Osteoblast (primary cell): Measurements from ENCODE around the gene ABCC3. TPM values are rescaled to one million over a fixed set of nuclear protein-coding genes. Genes with fewer than 3 reads are reported as not detected.

ENCODE experiments used
- DNase-seq: peaks from one replicate; pipeline ENCODE4 v3.0.0; 2011; ENCODE audit warnings: low spot score, mixed read lengths; ENCODE audit not compliant: insufficient read length; ENCODE audit errors: missing footprints
- H2AFZ ChIP-seq: 2 replicates; pipeline ENCODE4 v1.6.0; 2011; ENCODE audit warnings: mild to moderate bottlenecking, low read length
- H3K27ac ChIP-seq: 2 replicates; pipeline ENCODE4 v1.5.1; 2011; ENCODE audit warnings: mild to moderate bottlenecking, low read depth, low read length, moderate library complexity
- H3K27me3 ChIP-seq: 2 replicates; pipeline ENCODE4 v1.6.0; 2012; ENCODE audit warnings: mild to moderate bottlenecking, control low read depth, inconsistent platforms, low read length, moderate library complexity; ENCODE audit not compliant: insufficient read depth
- H3K36me3 ChIP-seq: 2 replicates; pipeline ENCODE4 v1.5.1; 2011; ENCODE audit warnings: mild to moderate bottlenecking, low read length, control low read depth, moderate library complexity; ENCODE audit not compliant: insufficient read depth
- H3K4me1 ChIP-seq: 2 replicates; pipeline ENCODE4 v1.5.1; 2011; ENCODE audit warnings: mild to moderate bottlenecking, low read length, control low read depth, moderate library complexity; ENCODE audit not compliant: insufficient read depth
- H3K4me2 ChIP-seq: 2 replicates; pipeline ENCODE4 v1.6.0; 2011; ENCODE audit warnings: mild to moderate bottlenecking, low read length; ENCODE audit not compliant: insufficient read depth
- H3K4me3 ChIP-seq: fragments of 200-600 bp; sonication (generic); 3 replicates; pipeline ENCODE4 v1.5.1; 2012; ENCODE audit warnings: mild to moderate bottlenecking, low read length, inconsistent platforms; ENCODE audit not compliant: insufficient read depth
- H3K79me2 ChIP-seq: 2 replicates; pipeline ENCODE4 v1.6.0; 2012; ENCODE audit warnings: mild to moderate bottlenecking, low read length, control low read depth, inconsistent platforms; ENCODE audit not compliant: insufficient read depth
- H3K9me3 ChIP-seq: 2 replicates; pipeline ENCODE4 v1.5.1; 2011; ENCODE audit warnings: low read depth, low read length, control low read depth
- H4K20me1 ChIP-seq: 2 replicates; pipeline ENCODE4 v1.6.0; 2012; ENCODE audit warnings: mild to moderate bottlenecking, low read length, control low read depth; ENCODE audit not compliant: insufficient read depth
- total RNA-seq: library from RNA; depleted of rRNA; stranded (reverse); fragments of >200 nt; gene quantifications from 2 replicates; pipeline ENCODE4 v1.2.3, GENCODE V29; 2012
- TF ChIP-seq, protein P1 (sequence below): IDR thresholded peaks from 2 replicates; pipeline ENCODE4 v1.5.1; 2011; ENCODE audit warnings: mild to moderate bottlenecking, low read depth, low read length, moderate library complexity; ENCODE audit errors: extremely low read depth

Gene ABCC3
- total RNA-seq, 1 donor: 28.6 TPM

DNA sequence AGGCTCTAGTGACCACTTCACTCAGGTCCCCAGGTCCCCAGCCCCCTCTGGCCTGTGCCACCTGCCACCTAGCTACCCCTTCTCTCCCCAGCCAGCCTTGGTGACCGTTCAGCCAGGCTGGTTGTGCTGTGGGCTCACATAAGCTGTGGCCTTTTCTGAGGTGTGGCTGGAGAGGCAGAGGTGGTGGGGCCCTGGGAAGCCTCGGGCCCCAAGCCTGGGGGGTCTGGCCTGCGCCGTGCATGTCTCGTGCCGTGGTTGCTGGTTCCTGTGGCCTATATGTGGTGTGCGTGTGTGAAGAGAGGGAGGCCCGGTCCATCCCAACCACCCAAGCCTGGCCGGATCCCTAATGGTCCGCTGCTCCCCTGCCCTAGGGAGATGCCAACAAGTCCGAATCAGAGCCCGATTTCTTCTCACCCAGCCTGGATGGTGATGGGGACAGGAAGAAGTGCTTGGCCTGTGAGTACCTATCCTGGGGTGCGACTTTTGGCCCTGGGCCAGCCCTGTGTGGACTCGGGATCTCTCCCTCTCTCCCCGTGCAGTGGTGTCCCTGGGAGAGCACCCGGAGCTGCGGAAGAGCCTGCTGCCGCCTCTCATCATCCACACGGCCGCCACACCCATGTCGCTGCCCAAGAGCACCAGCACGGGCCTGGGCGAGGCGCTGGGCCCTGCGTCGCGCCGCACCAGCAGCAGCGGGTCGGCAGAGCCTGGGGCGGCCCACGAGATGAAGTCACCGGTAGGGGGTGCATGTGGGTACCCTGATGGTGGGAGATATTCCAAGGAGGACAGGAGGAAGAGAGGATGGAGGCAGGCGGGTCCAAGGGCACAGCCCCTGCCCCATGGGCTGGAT, 38.3 kb upstream of the ABCC3 start:
- Histone ChIP-seq H3K9me3 (no peaks in the 10 kb centered on the region), H3K4me1 (no peaks in the 10 kb centered on the region), H4K20me1 (no peaks in the 10 kb centered on the region), H2AFZ (no peak overlapping the region), H3K27me3 (no peaks in the 10 kb centered on the region), H3K4me2 (no peak overlapping the region), H3K27ac (no peak overlapping the region), H3K4me3 (no peak overlapping the region), H3K36me3 (no peaks in the 10 kb centered on the region), H3K79me2 (no peaks in the 10 kb centered on the region)
- TF ChIP-seq, protein P1, sequence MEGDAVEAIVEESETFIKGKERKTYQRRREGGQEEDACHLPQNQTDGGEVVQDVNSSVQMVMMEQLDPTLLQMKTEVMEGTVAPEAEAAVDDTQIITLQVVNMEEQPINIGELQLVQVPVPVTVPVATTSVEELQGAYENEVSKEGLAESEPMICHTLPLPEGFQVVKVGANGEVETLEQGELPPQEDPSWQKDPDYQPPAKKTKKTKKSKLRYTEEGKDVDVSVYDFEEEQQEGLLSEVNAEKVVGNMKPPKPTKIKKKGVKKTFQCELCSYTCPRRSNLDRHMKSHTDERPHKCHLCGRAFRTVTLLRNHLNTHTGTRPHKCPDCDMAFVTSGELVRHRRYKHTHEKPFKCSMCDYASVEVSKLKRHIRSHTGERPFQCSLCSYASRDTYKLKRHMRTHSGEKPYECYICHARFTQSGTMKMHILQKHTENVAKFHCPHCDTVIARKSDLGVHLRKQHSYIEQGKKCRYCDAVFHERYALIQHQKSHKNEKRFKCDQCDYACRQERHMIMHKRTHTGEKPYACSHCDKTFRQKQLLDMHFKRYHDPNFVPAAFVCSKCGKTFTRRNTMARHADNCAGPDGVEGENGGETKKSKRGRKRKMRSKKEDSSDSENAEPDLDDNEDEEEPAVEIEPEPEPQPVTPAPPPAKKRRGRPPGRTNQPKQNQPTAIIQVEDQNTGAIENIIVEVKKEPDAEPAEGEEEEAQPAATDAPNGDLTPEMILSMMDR: no peak
- no peak for DNase-seq

GRCh38 chr17:50598487-50598886, 36.2 kb upstream of the ABCC3 start:
- Histone ChIP-seq H3K9me3 (no peaks in the 10 kb centered on the region), H4K20me1 (no peaks in the 10 kb centered on the region), H2AFZ (no peak overlapping the region), H3K27me3 (no peaks in the 10 kb centered on the region), H3K36me3 (no peaks in the 10 kb centered on the region), H3K27ac (no peak overlapping the region), H3K4me2 (no peak overlapping the region), H3K4me3 (no peak overlapping the region), H3K79me2 (no peaks in the 10 kb centered on the region), H3K4me1 (no peaks in the 10 kb centered on the region)
- TF ChIP-seq, protein P1: no peak
- DNase-seq: no peak

DNA sequence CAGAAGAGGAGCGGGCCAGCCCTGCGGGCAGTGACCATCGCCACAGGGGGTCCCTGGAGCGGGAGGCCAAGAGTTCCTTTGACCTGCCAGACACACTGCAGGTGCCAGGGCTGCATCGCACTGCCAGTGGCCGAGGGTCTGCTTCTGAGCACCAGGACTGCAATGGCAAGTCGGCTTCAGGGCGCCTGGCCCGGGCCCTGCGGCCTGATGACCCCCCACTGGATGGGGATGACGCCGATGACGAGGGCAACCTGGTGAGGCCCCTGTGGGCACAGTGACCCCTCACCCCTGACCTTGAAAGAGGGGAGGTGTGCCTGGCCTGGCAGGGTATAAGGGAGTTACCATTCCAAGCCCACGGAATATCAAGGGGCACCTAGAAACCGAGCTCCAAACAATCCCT, 35.1 kb upstream of the ABCC3 start:
- H4K20me1 ChIP-seq: no peaks in the 10 kb centered on the region
- no peak for DNase-seq
- no peaks in the 10 kb centered on the region for H3K79me2 ChIP-seq
- no peak overlapping the region for H3K27ac ChIP-seq
- H2AFZ ChIP-seq: no peak overlapping the region
- TF ChIP-seq, protein P1: no peak
- no peak overlapping the region for H3K4me3 ChIP-seq
- H3K4me1 ChIP-seq: no peaks in the 10 kb centered on the region
- H3K9me3 ChIP-seq: no peaks in the 10 kb centered on the region
- H3K4me2 ChIP-seq: no peak overlapping the region
- no peaks in the 10 kb centered on the region for H3K36me3 ChIP-seq
- H3K27me3 ChIP-seq: peaks cover 5% of the 10 kb centered on the region

DNA sequence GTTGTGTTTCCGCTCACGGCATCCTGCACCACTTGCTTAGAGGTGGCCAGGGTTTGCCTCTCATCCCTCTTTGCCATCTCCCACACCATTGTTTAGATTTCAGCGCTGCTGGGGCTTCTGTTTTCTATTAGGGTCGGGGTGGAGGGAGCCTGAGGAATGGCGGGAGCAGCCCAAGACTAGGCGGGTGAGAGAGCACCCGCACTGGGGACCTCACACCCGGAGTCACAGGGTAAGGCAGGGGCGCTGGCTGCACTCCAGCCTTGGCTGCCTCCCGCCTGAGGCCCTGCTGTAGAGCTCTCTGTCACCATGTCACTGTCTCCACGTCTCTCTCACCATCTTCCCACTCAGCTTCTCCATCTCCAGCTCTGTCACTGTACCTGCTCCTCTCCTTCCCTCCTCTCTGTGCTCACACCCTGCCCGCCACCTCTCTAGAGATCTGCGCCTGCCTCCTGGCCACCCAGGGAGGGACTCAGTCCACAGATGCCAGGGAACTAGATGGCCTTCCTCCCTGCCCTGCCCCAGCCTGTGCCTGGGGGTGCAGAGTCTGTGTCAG, 32.8 kb upstream of the ABCC3 start:
- H3K4me2 ChIP-seq: no peak overlapping the region

More for the DNA sequence above, 32.8 kb upstream of the ABCC3 start:
- no peaks in the 10 kb centered on the region for H3K4me1 ChIP-seq
- no peak for DNase-seq
- TF ChIP-seq, protein P1: no peak
- H3K9me3 ChIP-seq: no peaks in the 10 kb centered on the region
- H3K79me2 ChIP-seq: no peaks in the 10 kb centered on the region
- H3K27ac ChIP-seq: no peak overlapping the region
- no peaks in the 10 kb centered on the region for H4K20me1 ChIP-seq
- H3K27me3 ChIP-seq: peaks cover 9% of the 10 kb centered on the region
- H2AFZ ChIP-seq: no peak overlapping the region
- H3K36me3 ChIP-seq: no peaks in the 10 kb centered on the region
- H3K4me3 ChIP-seq: no peak overlapping the region
